GM03348 (cell line): Measurements from ENCODE around the gene PPM1B.
"Not testable (repeated sequence)": the region's sequence is repeated elsewhere in the genome, so short reads cannot be mapped to it uniquely, and the experiment has no call there.

Experiments
- DNase-seq: peaks from one replicate; pipeline ENCODE4 v3.0.0; 2012; ENCODE audit warnings: low spot score

Gene PPM1B

GRCh38 chr2:44168681-44169154, at the start of gene PPM1B:
Gene PPM1B (plus strand): TSS chr2:44168875. CDS start chr2:44201200, 32,325 bp downstream.
- DNase-seq, result peak; percentile 99

- DNase-seq, result no peak
Measured at GRCh38 chr2:44119878-44120277, 48.8 kb upstream of the PPM1B start.

- peak; percentile 66 for DNase-seq
Measured at GRCh38 chr2:44120428-44120827, 48.2 kb upstream of the PPM1B start.

GRCh38 chr2:44121899-44122298, 46.8 kb upstream of the PPM1B start:
- no peak for DNase-seq

GRCh38 chr2:44124500-44124899, 44.2 kb upstream of the PPM1B start:
- DNase-seq, result no peak

- DNase-seq, result no peak
Measured at GRCh38 chr2:44126106-44126797, 42.4 kb upstream of the PPM1B start.

- DNase-seq, result peak; percentile 45
Measured at GRCh38 chr2:44130441-44130840, 38.2 kb upstream of the PPM1B start.

GRCh38 chr2:44131177-44131576, 37.5 kb upstream of the PPM1B start:
- no peak for DNase-seq

- DNase-seq, result not testable (repeated sequence)
Measured at GRCh38 chr2:44133602-44134001, 35.1 kb upstream of the PPM1B start.

GRCh38 chr2:44134848-44135247, 33.8 kb upstream of the PPM1B start:
- no peak for DNase-seq

- DNase-seq, result no peak
Measured at GRCh38 chr2:44135296-44135695, 33.4 kb upstream of the PPM1B start.

- peak; percentile 7 for DNase-seq
Measured at GRCh38 chr2:44135771-44136170, 32.9 kb upstream of the PPM1B start.

GRCh38 chr2:44136252-44136651, 32.4 kb upstream of the PPM1B start:
- peak; percentile 37 for DNase-seq

GRCh38 chr2:44137048-44137447, 31.6 kb upstream of the PPM1B start:
- DNase-seq, result no peak

- DNase-seq, result no peak
Measured at GRCh38 chr2:44137872-44138551, 30.7 kb upstream of the PPM1B start.

- DNase-seq, result no peak
Measured at GRCh38 chr2:44139741-44140140, 28.9 kb upstream of the PPM1B start.

- no peak for DNase-seq
Measured at GRCh38 chr2:44142306-44142705, 26.4 kb upstream of the PPM1B start.

GRCh38 chr2:44143701-44144100, 25.0 kb upstream of the PPM1B start:
- DNase-seq, result no peak

- DNase-seq, result no peak
Measured at GRCh38 chr2:44148999-44149398, 19.7 kb upstream of the PPM1B start.

GRCh38 chr2:44150473-44150872, 18.2 kb upstream of the PPM1B start:
- DNase-seq, result no peak

- DNase-seq, result no peak
Measured at GRCh38 chr2:44152865-44153669, 15.6 kb upstream of the PPM1B start.

- DNase-seq, result no peak
Measured at GRCh38 chr2:44155666-44156446, 12.8 kb upstream of the PPM1B start.
